Measurements from ENCODE around the gene CSPG4. TPM values are rescaled to one million over a fixed set of nuclear protein-coding genes. Genes with fewer than 3 reads are reported as not detected.

Gene CSPG4
- total and polyA plus RNA-seq, 9 of the 15 experiments (the other 6 are each of a cell fraction or from before 2014, with no cell fraction given): under 0.01 to 0.07 (median 0.04) TPM; not detected in 5

GRCh38 chr15:75732809-75733451 is 20.3 kb upstream of the CSPG4 start (continued):
- TF ChIP-seq E2F6 (IDR thresholded peaks at IDR 0.05; ENCODE audit: borderline replicate concordance in 1 of 2, extremely low read depth in 1 of 2, insufficient read depth in 1 of 2, insufficient read length in 1 of 2, low read depth in 1 of 2, low read length in 1 of 2, poor library complexity in 1 of 2, severe bottlenecking in 1 of 2) (no peak), TAF1 (IDR thresholded peaks at IDR 0.05; ENCODE audit: control insufficient read depth, extremely low read depth, insufficient read depth, low read length, severe bottlenecking) (no peak), ZNF561 (CRISPR knock-in tag; conservative IDR thresholded peaks at IDR 0.05) (no peak), FOXA3 (CRISPR knock-in tag; conservative IDR thresholded peaks at IDR 0.05 in 1 of 2, IDR thresholded peaks at IDR 0.05 in 1 of 2) (no peak), SIN3B (IDR thresholded peaks at IDR 0.05; ENCODE audit: low read depth) (no peak), EP400 (IDR thresholded peaks at IDR 0.05) (no peak), RAD21 (CRISPR knock-in tag; conservative IDR thresholded peaks at IDR 0.05 in 1 of 2, IDR thresholded peaks at IDR 0.05 in 1 of 2) (peak; percentile 42 to 70), NRF1 (conservative IDR thresholded peaks at IDR 0.05 in 1 of 2, IDR thresholded peaks at IDR 0.05 in 1 of 2) (0 out of 4 replicates have a peak, but pooled peaks of 1 of the 2 experiments have one; percentile 18), ZC3H11A (IDR thresholded peaks at IDR 0.05; ENCODE audit: low read depth, low read length) (no peak), TEAD2 (tag; IDR thresholded peaks at IDR 0.05) (no peak), MXD1 (CRISPR knock-in tag; IDR thresholded peaks at IDR 0.05; ENCODE audit: borderline replicate concordance, poor library complexity, severe bottlenecking) (no peak), CTBP1 (IDR thresholded peaks at IDR 0.05; ENCODE audit: borderline replicate concordance) (0 out of 2 replicates have a peak, but pooled peaks have one; percentile 16), BRD9 (IDR thresholded peaks at IDR 0.05; ENCODE audit: low read depth, partially characterized antibody) (no peak), REST (IDR thresholded peaks at IDR 0.05; ENCODE audit: borderline replicate concordance) (peak; percentile 41), REST (CRISPR knock-in tag; IDR thresholded peaks at IDR 0.05; ENCODE audit: low read depth) (no peak), RB1 (IDR thresholded peaks at IDR 0.05; ENCODE audit: low read depth) (peak; percentile 30; the same call in 1 of the 2 replicates), SMAD1 (IDR thresholded peaks at IDR 0.05; ENCODE audit: low read depth, low read length, partially characterized antibody) (no peak), BHLHE40 (IDR thresholded peaks at IDR 0.05; ENCODE audit: low read length) (no peak; the same call in 1 of the 2 replicates)
